RPMI7951 (cell line): Measurements from ENCODE around the gene CBX2. TPM values are rescaled to one million over a fixed set of nuclear protein-coding genes. Genes with fewer than 3 reads are reported as not detected.

Experiments used
- DNase-seq: peaks from one replicate; pipeline ENCODE4 v3.0.0-alpha.2; 2012; ENCODE audit warnings: low read depth
- total RNA-seq: library from RNA; depleted of rRNA; stranded (reverse); fragments of >200 nt; shearing (Covaris generic); gene quantifications from 2 replicates; pipeline ENCODE4 v1.2.3, GENCODE V29; 2014

The CBX2 gene
- total RNA-seq, 1 experiment from 2014 or later = 5.0 TPM

GRCh38 chr17:79811868-79812352, 34.0 kb downstream of the CBX2 start:
- no peak for DNase-seq

GRCh38 chr17:79812353-79813258, 34.7 kb downstream of the CBX2 start:
- no peak for DNase-seq

GRCh38 chr17:79813297-79814126, 35.6 kb downstream of the CBX2 start:
- DNase-seq = no peak

- no peak for DNase-seq
These were observed 36.4 kb downstream of the CBX2 start for GRCh38 chr17:79814127-79814973.

- no peak for DNase-seq
These were observed 37.3 kb downstream of the CBX2 start for GRCh38 chr17:79814974-79815835.

- no peak for DNase-seq
These were observed 38.0 kb downstream of the CBX2 start for GRCh38 chr17:79815836-79816461.

- no peak for DNase-seq
These were observed 40.2 kb downstream of the CBX2 start for GRCh38 chr17:79818026-79818758.

- no peak for DNase-seq
These were observed 41.1 kb downstream of the CBX2 start for GRCh38 chr17:79819085-79819484.

- DNase-seq = no peak
These were observed 41.8 kb downstream of the CBX2 start for GRCh38 chr17:79819534-79820276.

GRCh38 chr17:79820959-79821330, 43.0 kb downstream of the CBX2 start:
- no peak for DNase-seq

GRCh38 chr17:79821331-79822095, 43.6 kb downstream of the CBX2 start:
- DNase-seq = no peak

- DNase-seq = no peak
These were observed 44.7 kb downstream of the CBX2 start for GRCh38 chr17:79822583-79823124.

GRCh38 chr17:79824234-79824633, 46.3 kb downstream of the CBX2 start:
- no peak for DNase-seq

- DNase-seq = no peak
These were observed 47.1 kb downstream of the CBX2 start for GRCh38 chr17:79824893-79825579.

- no peak for DNase-seq
These were observed 47.6 kb downstream of the CBX2 start for GRCh38 chr17:79825580-79825921.

GRCh38 chr17:79826204-79826680, 48.3 kb downstream of the CBX2 start:
- DNase-seq = no peak
